Left lobe of liver (tissue), 2 donors: ENCODE data around the gene CXADR. TPM values are rescaled to one million over a fixed set of nuclear protein-coding genes. Genes with fewer than 3 reads are reported as not detected.

ENCODE experiments used
- ATAC-seq: fragments of 200-7000 bp; cut with Tn5 transposase; one replicate; pipeline ENCODE4 v1.9.1; 2020; ENCODE audit warnings: mild to moderate bottlenecking, moderate library complexity
- DNase-seq: peaks from one replicate; pipeline ENCODE4 v3.0.0-alpha.2; 2020; ENCODE audit warnings: low spot score
- total RNA-seq: library from RNA; stranded (reverse); gene quantifications from one replicate; pipeline ENCODE4 v1.2.1, GENCODE V29; 2021
- donor health status: DM: no; HTN: no; CAD: no; lungs with moderate emphysema.
- donor health status: DM: no; HTN: yes; CAD: no.

CXADR gene
- total RNA-seq, 1 donor from 2014 or later = 23.4 TPM

- ATAC-seq (peak; percentile 85), DNase-seq (no peak)
These were observed 73.1 kb downstream of the CXADR start for GRCh38 chr21:17585875-17586450.

- DNase-seq (no peak), ATAC-seq (peak; percentile 26)
These were observed 77.6 kb downstream of the CXADR start for GRCh38 chr21:17590430-17590829.

- ATAC-seq = no peak
- DNase-seq = no peak
These were observed 84.8 kb downstream of the CXADR start for GRCh38 chr21:17597680-17598079.

GRCh38 chr21:17598437-17598836 is 85.6 kb downstream of the CXADR start:
- DNase-seq (no peak), ATAC-seq (no peak)

- DNase-seq (no peak), ATAC-seq (no peak)
These were observed 90.0 kb downstream of the CXADR start for GRCh38 chr21:17602874-17603273.

GRCh38 chr21:17607684-17608083 is 94.8 kb downstream of the CXADR start:
- DNase-seq (no peak), ATAC-seq (no peak)

GRCh38 chr21:17609681-17610080 is 96.8 kb downstream of the CXADR start:
- ATAC-seq (no peak), DNase-seq (no peak)

- ATAC-seq (no peak), DNase-seq (no peak)
These were observed 98.1 kb downstream of the CXADR start for GRCh38 chr21:17610911-17611310.

GRCh38 chr21:17611414-17612022 is 98.7 kb downstream of the CXADR start:
- ATAC-seq (peak; percentile 41), DNase-seq (peak; percentile 58)

- ATAC-seq (peak; percentile 35), DNase-seq (peak; percentile 51)
These were observed 99.3 kb downstream of the CXADR start for GRCh38 chr21:17612023-17612564.

GRCh38 chr21:17612565-17613241 is 99.9 kb downstream of the CXADR start, which contains the start of gene BTG3:
Gene BTG3 (minus strand): TSS chr21:17612901. CDS start chr21:17609144, 3,757 bp downstream.
- DNase-seq (peak; percentile 78), ATAC-seq (peak; percentile 92)

GRCh38 chr21:17613242-17613676 is 100.4 kb downstream of the CXADR start:
- DNase-seq = no peak
- ATAC-seq = peak; percentile 18

- ATAC-seq (no peak), DNase-seq (no peak)
These were observed 104.0 kb downstream of the CXADR start for GRCh38 chr21:17616831-17617230.

GRCh38 chr21:17622018-17622417 is 109.2 kb downstream of the CXADR start:
- ATAC-seq (no peak), DNase-seq (no peak)

- DNase-seq = no peak
- ATAC-seq = no peak
These were observed 118.4 kb downstream of the CXADR start for GRCh38 chr21:17631195-17631594.

- DNase-seq (no peak), ATAC-seq (no peak)
These were observed 123.9 kb downstream of the CXADR start for GRCh38 chr21:17636711-17637110.

- DNase-seq = no peak
- ATAC-seq = no peak
These were observed 128.0 kb downstream of the CXADR start for GRCh38 chr21:17640821-17641220.

Other genes starting within 250 kb of the CXADR start
- gene BTG3, start 99.9 kb downstream of the CXADR start, total RNA-seq = 1.3 TPM